Karpas-422 (cell line): ENCODE results near the gene SLITRK6. TPM values are rescaled to one million over a fixed set of nuclear protein-coding genes. Genes with fewer than 3 reads are reported as not detected.
A peak's percentile ranks its signal among the peaks of the same experiment; 100 is the strongest.

Experiments
- DNase-seq: peaks from one replicate; pipeline ENCODE4 v3.0.0-alpha.2; 2015
- H2AFZ ChIP-seq: fragments of 200-600 bp; sonication (generic); 2 replicates; pipeline ENCODE4 v1.6.1; 2014; ENCODE audit warnings: antibody characterized with exemption, low read length, mixed read lengths
- H3K27ac ChIP-seq: fragments of 200-600 bp; sonication (generic); 2 replicates; pipeline ENCODE4 v1.5.1; 2014; ENCODE audit warnings: mild to moderate bottlenecking, low read length, moderate library complexity
- H3K27me3 ChIP-seq: fragments of 200-600 bp; sonication (generic); 2 replicates; pipeline ENCODE4 v1.6.1; 2014; ENCODE audit warnings: low read length, mixed read lengths
- H3K36me3 ChIP-seq: fragments of 200-600 bp; sonication (generic); 2 replicates; pipeline ENCODE4 v1.6.1; 2014; ENCODE audit warnings: low read length, mixed read lengths; ENCODE audit not compliant: insufficient read depth
- H3K4me1 ChIP-seq: fragments of 200-600 bp; sonication (generic); 2 replicates; pipeline ENCODE4 v1.6.1; 2014; ENCODE audit warnings: mild to moderate bottlenecking, low read length, mixed read lengths
- H3K4me2 ChIP-seq: fragments of 200-600 bp; sonication (generic); 2 replicates; pipeline ENCODE4 v1.6.1; 2014; ENCODE audit warnings: low read length, low read depth, mild to moderate bottlenecking; ENCODE audit not compliant: poor library complexity, severe bottlenecking
- H3K4me3 ChIP-seq: fragments of 200-600 bp; sonication (generic); 2 replicates; pipeline ENCODE4 v1.5.1; 2014; ENCODE audit warnings: mild to moderate bottlenecking, antibody characterized with exemption, low read length, mixed read lengths
- H3K79me2 ChIP-seq: fragments of 200-600 bp; sonication (generic); 2 replicates; pipeline ENCODE4 v1.6.1; 2014; ENCODE audit warnings: mild to moderate bottlenecking, low read length, mixed read lengths
- H3K9ac ChIP-seq: fragments of 200-600 bp; sonication (generic); 2 replicates; pipeline ENCODE4 v1.6.0; 2014; ENCODE audit warnings: low read length
- H3K9me2 ChIP-seq: fragments of 200-600 bp; sonication (generic), shearing (Covaris generic); replicated peaks from 2 replicates; pipeline ENCODE4 v1.6.0; 2014; ENCODE audit warnings: mild to moderate bottlenecking, low read length, moderate library complexity; ENCODE audit not compliant: insufficient read depth
- H3K9me3 ChIP-seq: fragments of 300-700, 200-600 bp; sonication (generic); 2 replicates; pipeline ENCODE4 v1.6.1; 2014; ENCODE audit warnings: low read length, mixed read lengths
- H4K20me1 ChIP-seq: fragments of 200-600 bp; sonication (generic); 2 replicates; pipeline ENCODE4 v1.6.1; 2014; ENCODE audit warnings: mild to moderate bottlenecking, antibody characterized with exemption, low read length, low read depth; ENCODE audit not compliant: insufficient read depth
- total RNA-seq: library from RNA; depleted of rRNA; stranded (reverse); fragments of >200 nt; shearing (Covaris generic); gene quantifications from 2 replicates; pipeline ENCODE4 v1.2.3, GENCODE V29; 2014; ENCODE audit warnings: low replicate concordance

The SLITRK6 gene
- total RNA-seq, 1 experiment from 2014 or later: 6.4 TPM

DNA sequence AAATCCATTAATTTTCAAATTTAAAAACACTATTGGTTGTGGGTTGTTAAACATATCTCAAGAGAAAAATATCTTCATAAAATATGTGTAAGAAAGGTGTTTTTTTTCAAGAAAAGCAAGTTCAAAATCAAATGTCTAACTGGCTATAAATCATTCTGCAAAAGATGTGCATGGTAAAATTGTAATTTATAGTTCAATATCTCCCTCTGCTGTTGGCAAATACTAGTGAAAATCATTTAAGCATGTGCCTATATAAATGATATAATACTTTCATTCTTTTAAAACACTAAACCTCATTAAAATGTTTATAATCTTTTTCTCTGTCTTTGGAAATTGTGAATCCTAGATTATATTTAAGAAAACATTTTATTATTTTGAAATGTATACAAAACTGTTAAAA lies 17.2 kb upstream of the SLITRK6 start:
- Histone ChIP-seq H3K4me2 (no peak overlapping the region), H2AFZ (no peak overlapping the region), H3K27me3 (no peaks in the 10 kb centered on the region), H4K20me1 (no peaks in the 10 kb centered on the region), H3K9me2 (no peaks in the 10 kb centered on the region), H3K79me2 (no peaks in the 10 kb centered on the region), H3K9me3 (no peaks in the 10 kb centered on the region), H3K4me1 (no peaks in the 10 kb centered on the region), H3K4me3 (no peak overlapping the region), H3K9ac (no peak overlapping the region), H3K36me3 (no peaks in the 10 kb centered on the region), H3K27ac (no peak overlapping the region)
- DNase-seq: peak; percentile 76

DNA sequence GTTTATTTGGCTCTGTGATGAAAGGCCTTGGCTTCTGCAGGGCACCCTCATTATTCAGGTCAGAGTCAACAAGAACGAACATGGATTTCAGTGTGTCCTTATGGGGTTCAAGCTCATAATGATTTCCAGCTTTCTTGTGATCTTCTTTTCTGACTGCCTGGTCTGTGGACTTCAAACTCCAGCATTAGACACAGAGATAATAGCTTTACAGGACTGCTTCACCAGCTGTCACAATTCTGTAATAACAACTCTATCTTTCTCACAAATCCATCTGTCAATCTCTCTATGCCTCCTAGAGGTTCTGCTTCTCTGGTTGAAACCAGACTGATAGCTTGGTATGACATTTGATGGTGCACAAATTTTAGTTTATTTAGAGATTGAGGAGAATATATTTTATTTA lies 13.1 kb upstream of the SLITRK6 start:
- no peak for DNase-seq

DNA sequence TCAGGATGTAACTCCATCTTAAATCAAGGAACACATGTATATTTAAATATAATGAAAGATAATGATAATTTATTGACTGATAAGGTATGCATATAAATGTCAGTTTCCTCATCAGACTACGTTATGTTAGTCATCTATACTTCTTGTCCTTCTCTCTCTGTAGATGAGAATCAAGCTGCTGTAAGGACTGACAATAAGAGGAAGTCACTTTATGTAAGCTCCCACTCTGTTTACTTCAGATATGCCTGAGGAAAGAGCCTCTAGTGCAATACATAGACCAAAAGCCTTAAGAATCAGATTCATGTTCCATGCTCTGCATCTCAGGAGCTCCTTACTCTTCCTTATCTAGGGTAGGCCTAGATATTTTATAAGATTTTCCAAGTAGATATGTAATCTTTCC lies 9.6 kb upstream of the SLITRK6 start:
- Histone ChIP-seq H3K4me3 (no peak overlapping the region), H3K9me2 (no peaks in the 10 kb centered on the region), H3K9ac (no peak overlapping the region), H3K79me2 (no peaks in the 10 kb centered on the region), H2AFZ (peak overlapping the region; percentile 95), H3K4me1 (peaks cover 19% of the 10 kb centered on the region), H4K20me1 (no peaks in the 10 kb centered on the region), H3K9me3 (no peaks in the 10 kb centered on the region), H3K4me2 (no peak overlapping the region), H3K27me3 (no peaks in the 10 kb centered on the region), H3K36me3 (no peaks in the 10 kb centered on the region), H3K27ac (0 out of 2 replicates have a peak overlapping the region, but pooled peaks have one; percentile 10)
- DNase-seq: no peak

More for the DNA sequence above, 13.1 kb upstream of the SLITRK6 start:
- Histone ChIP-seq H3K9me2 (no peaks in the 10 kb centered on the region), H3K4me2 (no peak overlapping the region), H3K9ac (no peak overlapping the region), H3K27me3 (no peaks in the 10 kb centered on the region), H3K4me1 (no peaks in the 10 kb centered on the region; the same call in 1 of the 2 replicates), H3K27ac (no peak overlapping the region), H2AFZ (peak overlapping the region; percentile 98), H3K36me3 (no peaks in the 10 kb centered on the region), H3K79me2 (no peaks in the 10 kb centered on the region), H4K20me1 (no peaks in the 10 kb centered on the region), H3K4me3 (no peak overlapping the region), H3K9me3 (no peaks in the 10 kb centered on the region)

DNA sequence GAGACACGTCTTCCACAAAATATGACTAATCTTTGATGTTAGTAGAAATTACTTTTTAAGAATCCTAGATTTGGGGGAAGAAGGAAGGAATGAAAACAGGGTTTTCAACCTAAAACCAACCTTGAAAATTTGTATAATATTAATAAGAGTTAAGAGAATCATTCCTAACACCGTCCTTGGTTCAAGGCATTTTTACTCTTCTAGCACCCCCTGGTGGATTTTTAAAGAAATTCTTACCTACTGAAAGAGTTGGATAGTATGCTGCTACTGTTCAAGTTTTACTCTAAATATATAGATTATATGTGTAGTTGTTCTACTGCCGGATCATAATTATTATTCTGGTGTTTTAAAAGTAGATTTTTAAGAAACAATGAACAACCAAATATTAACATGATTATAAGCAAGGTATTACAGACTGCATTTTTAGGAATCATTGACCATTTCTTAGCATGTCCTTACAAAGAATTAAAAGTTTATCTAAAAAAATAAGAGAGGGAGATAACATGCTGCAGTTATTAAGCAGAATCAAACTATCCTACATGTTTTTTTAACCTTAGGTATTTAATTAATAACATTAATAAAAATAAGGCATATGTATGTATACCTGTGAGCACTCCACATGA lies 7.4 kb upstream of the SLITRK6 start:
- peak overlapping the region; percentile 49 for H3K4me2 ChIP-seq
- 0 out of 2 replicates have a peak overlapping the region, but pooled peaks have one; percentile 16 for H3K4me3 ChIP-seq
- peak overlapping the region; percentile 55; the same call in 1 of the 2 replicates for H2AFZ ChIP-seq
- no peaks in the 10 kb centered on the region for H3K27me3 ChIP-seq
- H3K4me1 ChIP-seq: peaks cover 20% of the 10 kb centered on the region
- no peaks in the 10 kb centered on the region for H3K9me3 ChIP-seq
- no peak overlapping the region for H3K27ac ChIP-seq
- H3K36me3 ChIP-seq: no peaks in the 10 kb centered on the region
- DNase-seq: peak; percentile 90
- H3K9ac ChIP-seq: peak overlapping the region; percentile 36; the same call in 1 of the 2 replicates
- no peaks in the 10 kb centered on the region for H3K79me2 ChIP-seq
- H4K20me1 ChIP-seq: no peaks in the 10 kb centered on the region
- H3K9me2 ChIP-seq: no peaks in the 10 kb centered on the region

- H3K9me3 ChIP-seq: no peaks in the 10 kb centered on the region
- peaks cover 34% of the 10 kb centered on the region for H3K4me1 ChIP-seq
- peak overlapping the region; percentile 67 for H2AFZ ChIP-seq
- no peaks in the 10 kb centered on the region for H3K27me3 ChIP-seq
- no peaks in the 10 kb centered on the region; the same call in 1 of the 2 replicates for H3K36me3 ChIP-seq
- H4K20me1 ChIP-seq: no peaks in the 10 kb centered on the region
- H3K27ac ChIP-seq: no peak overlapping the region
- peak overlapping the region; percentile 59 for H3K4me3 ChIP-seq
- H3K9ac ChIP-seq: peak overlapping the region; percentile 50
- no peaks in the 10 kb centered on the region for H3K9me2 ChIP-seq
- peak overlapping the region; percentile 71 for H3K4me2 ChIP-seq
- H3K79me2 ChIP-seq: no peaks in the 10 kb centered on the region; the same call in 1 of the 2 replicates
- no peak for DNase-seq
These were observed 663 bp downstream of the SLITRK6 start for GRCh38 chr13:85798556-85798955.

- Histone ChIP-seq H3K9me3 (no peaks in the 10 kb centered on the region), H3K27ac (no peak overlapping the region), H3K4me3 (peak overlapping the region; percentile 59), H4K20me1 (no peaks in the 10 kb centered on the region), H2AFZ (0 out of 2 replicates have a peak overlapping the region, but pooled peaks have one; percentile 40), H3K4me1 (peaks cover 34% of the 10 kb centered on the region), H3K27me3 (no peaks in the 10 kb centered on the region), H3K9me2 (no peaks in the 10 kb centered on the region), H3K36me3 (no peaks in the 10 kb centered on the region; the same call in 1 of the 2 replicates), H3K79me2 (no peaks in the 10 kb centered on the region; the same call in 1 of the 2 replicates), H3K4me2 (peak overlapping the region; percentile 71), H3K9ac (peak overlapping the region; percentile 37; the same call in 1 of the 2 replicates)
- DNase-seq: no peak
These were observed 1.9 kb downstream of the SLITRK6 start for GRCh38 chr13:85797311-85797710.

- Histone ChIP-seq H3K9me2 (no peaks in the 10 kb centered on the region), H2AFZ (no peak overlapping the region; the same call in 1 of the 2 replicates), H3K36me3 (no peaks in the 10 kb centered on the region), H3K27ac (no peak overlapping the region), H3K9me3 (no peaks in the 10 kb centered on the region), H3K4me3 (no peak overlapping the region), H3K79me2 (no peaks in the 10 kb centered on the region), H3K9ac (no peak overlapping the region), H3K4me1 (peaks cover 11% of the 10 kb centered on the region), H3K4me2 (no peak overlapping the region), H3K27me3 (no peaks in the 10 kb centered on the region), H4K20me1 (no peaks in the 10 kb centered on the region)
- DNase-seq: no peak
These were observed 14.0 kb downstream of the SLITRK6 start for GRCh38 chr13:85785205-85785604.

DNA sequence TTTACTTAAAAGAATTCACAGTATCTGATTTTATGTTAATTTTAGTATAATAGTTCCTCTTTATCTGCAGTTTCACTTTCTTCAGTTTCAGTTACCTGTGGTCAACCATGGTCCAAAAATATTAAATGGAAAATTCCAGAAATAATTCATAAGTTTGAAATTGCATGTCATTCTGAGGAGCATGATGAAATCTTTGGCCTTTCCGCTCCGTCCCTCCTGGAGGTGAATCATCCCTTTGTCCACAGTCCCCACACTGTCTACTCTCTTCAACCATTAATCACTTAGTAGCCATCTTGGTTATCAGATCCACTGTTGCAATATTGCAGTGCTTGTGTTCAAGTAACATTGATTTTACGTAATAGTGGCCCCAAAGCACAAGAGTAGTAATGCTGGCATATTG lies 26.9 kb downstream of the SLITRK6 start:
- no peaks in the 10 kb centered on the region for H3K27me3 ChIP-seq

More for the DNA sequence above, 26.9 kb downstream of the SLITRK6 start:
- no peak overlapping the region for H3K4me3 ChIP-seq
- no peak overlapping the region for H3K27ac ChIP-seq
- no peaks in the 10 kb centered on the region for H3K36me3 ChIP-seq
- DNase-seq: no peak
- H2AFZ ChIP-seq: peak overlapping the region; percentile 54; the same call in 1 of the 2 replicates
- no peaks in the 10 kb centered on the region for H3K9me2 ChIP-seq
- no peaks in the 10 kb centered on the region for H4K20me1 ChIP-seq
- H3K9me3 ChIP-seq: peaks cover 10% of the 10 kb centered on the region
- no peak overlapping the region for H3K4me2 ChIP-seq
- H3K79me2 ChIP-seq: no peaks in the 10 kb centered on the region
- no peak overlapping the region for H3K9ac ChIP-seq
- peaks cover 11% of the 10 kb centered on the region for H3K4me1 ChIP-seq
